ENCODE results near the gene SBNO2. TPM values are rescaled to one million over a fixed set of nuclear protein-coding genes. Genes with fewer than 3 reads are reported as not detected.

Gene SBNO2
- total RNA-seq, 2 donors from 2014 or later = 55.4 to 182 TPM

DNA sequence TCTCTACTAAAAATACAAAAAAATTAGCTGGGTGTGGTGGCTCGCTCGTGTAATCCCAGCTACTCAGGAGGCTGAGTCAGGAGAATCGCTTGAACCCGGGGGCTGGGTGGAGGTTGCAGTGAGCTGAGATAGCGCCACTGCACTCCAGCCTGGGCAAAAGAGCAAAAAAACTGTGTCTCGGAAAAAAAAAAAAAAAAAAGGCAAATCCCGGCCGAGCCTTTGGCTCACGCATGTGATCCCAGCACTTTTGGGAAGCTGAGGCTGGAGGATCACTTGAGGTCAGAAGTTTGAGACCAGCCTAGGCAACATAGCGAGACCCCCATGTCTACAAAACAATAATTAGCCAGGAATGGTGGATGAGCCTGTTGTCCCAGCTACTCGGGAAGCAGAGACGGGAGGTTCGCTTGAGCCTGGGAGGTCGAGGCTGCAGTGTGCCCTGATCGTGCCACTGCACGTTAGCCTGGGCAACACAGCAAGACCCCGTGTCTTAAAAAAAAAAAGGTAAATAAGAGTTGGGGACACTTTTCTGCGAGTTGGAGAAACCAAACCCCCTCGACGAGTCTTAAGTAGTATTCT is 70.8 kb downstream of the SBNO2 start:
- no peaks in the 10 kb centered on the region for H3K27me3 ChIP-seq (replicated peaks; ENCODE audit: insufficient read depth)
- DNase-seq (ENCODE audit: low spot score) = no peak
- ATAC-seq (ENCODE audit: insufficient number of reproducible peaks, low FRiP score, low read depth) = no peak
- H3K9me3 ChIP-seq = no peaks in the 10 kb centered on the region
- TF ChIP-seq, protein P1, sequence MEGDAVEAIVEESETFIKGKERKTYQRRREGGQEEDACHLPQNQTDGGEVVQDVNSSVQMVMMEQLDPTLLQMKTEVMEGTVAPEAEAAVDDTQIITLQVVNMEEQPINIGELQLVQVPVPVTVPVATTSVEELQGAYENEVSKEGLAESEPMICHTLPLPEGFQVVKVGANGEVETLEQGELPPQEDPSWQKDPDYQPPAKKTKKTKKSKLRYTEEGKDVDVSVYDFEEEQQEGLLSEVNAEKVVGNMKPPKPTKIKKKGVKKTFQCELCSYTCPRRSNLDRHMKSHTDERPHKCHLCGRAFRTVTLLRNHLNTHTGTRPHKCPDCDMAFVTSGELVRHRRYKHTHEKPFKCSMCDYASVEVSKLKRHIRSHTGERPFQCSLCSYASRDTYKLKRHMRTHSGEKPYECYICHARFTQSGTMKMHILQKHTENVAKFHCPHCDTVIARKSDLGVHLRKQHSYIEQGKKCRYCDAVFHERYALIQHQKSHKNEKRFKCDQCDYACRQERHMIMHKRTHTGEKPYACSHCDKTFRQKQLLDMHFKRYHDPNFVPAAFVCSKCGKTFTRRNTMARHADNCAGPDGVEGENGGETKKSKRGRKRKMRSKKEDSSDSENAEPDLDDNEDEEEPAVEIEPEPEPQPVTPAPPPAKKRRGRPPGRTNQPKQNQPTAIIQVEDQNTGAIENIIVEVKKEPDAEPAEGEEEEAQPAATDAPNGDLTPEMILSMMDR (IDR thresholded peaks at IDR 0.05) = no peak
- H3K27ac ChIP-seq = peak overlapping the region; percentile 99
- H3K36me3 ChIP-seq = peaks cover 21% of the 10 kb centered on the region
- H3K4me3 ChIP-seq = peak overlapping the region; percentile 97
- peaks cover 44 to 76% of the 10 kb centered on the region in 2 donors for H3K4me1 ChIP-seq (ENCODE audit: control insufficient read depth in 1 of 2, low read depth in 2 of 2)

GRCh38 chr19:1102407-1103131 is 71.5 kb downstream of the SBNO2 start:
- DNase-seq (ENCODE audit: low spot score) (peak; percentile 64), ATAC-seq (ENCODE audit: insufficient number of reproducible peaks, low FRiP score, low read depth) (peak; percentile 27)
- Histone ChIP-seq H3K9me3 (no peaks in the 10 kb centered on the region), H3K36me3 (peaks cover 17% of the 10 kb centered on the region), H3K4me3 (peak overlapping the region; percentile 97), H3K27ac (peak overlapping the region; percentile 99), H3K4me1 (ENCODE audit: control insufficient read depth in 1 of 2, low read depth in 2 of 2) (peaks cover 44 to 80% of the 10 kb centered on the region in 2 donors), H3K27me3 (replicated peaks; ENCODE audit: insufficient read depth) (no peaks in the 10 kb centered on the region)
- TF ChIP-seq, protein P1 (IDR thresholded peaks at IDR 0.05) = no peak

DNA sequence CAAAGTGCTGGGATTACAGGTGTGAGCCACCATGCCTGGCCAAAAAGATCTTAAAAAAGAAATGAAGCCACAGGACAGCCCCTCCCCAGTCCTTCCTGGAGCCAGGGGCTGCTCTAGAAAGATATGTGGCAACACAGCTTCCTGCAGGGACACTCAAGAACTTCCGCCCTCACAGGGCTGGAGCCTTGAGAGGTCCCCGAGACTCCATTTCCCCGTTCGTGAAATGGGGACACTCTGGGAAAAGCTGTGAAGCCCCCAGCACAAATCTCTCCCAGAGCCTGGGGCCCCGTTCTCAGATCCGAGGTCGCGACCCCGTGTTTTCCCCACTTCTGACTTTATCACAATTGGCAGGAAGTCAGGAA is 72.8 kb downstream of the SBNO2 start:
- TF ChIP-seq, protein P1 (IDR thresholded peaks at IDR 0.05) = no peak
- Histone ChIP-seq H3K27me3 (replicated peaks; ENCODE audit: insufficient read depth) (no peaks in the 10 kb centered on the region), H3K4me1 (ENCODE audit: control insufficient read depth in 1 of 2, low read depth in 2 of 2) (peaks cover 44 to 69% of the 10 kb centered on the region in 2 donors), H3K36me3 (peaks cover 5% of the 10 kb centered on the region), H3K27ac (peak overlapping the region; percentile 99), H3K4me3 (peak overlapping the region; percentile 97), H3K9me3 (no peaks in the 10 kb centered on the region)
- DNase-seq (ENCODE audit: low spot score) = no peak
- no peak for ATAC-seq (ENCODE audit: insufficient number of reproducible peaks, low FRiP score, low read depth)

GRCh38 chr19:1098177-1099051 is 75.7 kb downstream of the SBNO2 start:
- Histone ChIP-seq H3K9me3 (no peaks in the 10 kb centered on the region), H3K4me3 (no peak overlapping the region), H3K4me1 (ENCODE audit: control insufficient read depth in 1 of 2, low read depth in 2 of 2) (peaks cover 43 to 73% of the 10 kb centered on the region in 2 donors), H3K27ac (peak overlapping the region; percentile 51 to 99), H3K27me3 (replicated peaks; ENCODE audit: insufficient read depth) (no peaks in the 10 kb centered on the region), H3K36me3 (peaks cover under 1% of the 10 kb centered on the region)
- ATAC-seq (ENCODE audit: insufficient number of reproducible peaks, low FRiP score, low read depth) = no peak
- DNase-seq (ENCODE audit: low spot score) = no peak
- TF ChIP-seq, protein P1 (IDR thresholded peaks at IDR 0.05) = no peak

DNA sequence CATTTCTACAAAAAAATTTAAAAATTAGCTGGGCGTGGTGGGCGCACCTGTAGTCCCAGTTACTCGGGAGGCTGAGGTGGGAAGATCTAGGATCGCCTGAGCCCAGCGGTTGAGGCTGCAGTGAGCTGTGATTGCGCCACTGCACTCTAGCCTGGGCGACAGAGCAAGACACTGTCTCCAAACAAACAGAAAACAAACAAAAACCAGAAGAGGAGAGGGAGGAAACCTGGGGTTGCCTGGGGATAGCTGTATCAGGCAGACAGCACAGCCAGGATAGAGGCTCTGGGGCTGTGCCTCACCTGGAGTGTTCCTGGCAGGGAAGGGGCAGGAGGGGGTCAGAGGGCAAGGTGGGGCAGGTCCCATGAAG is 76.3 kb downstream of the SBNO2 start:
- peak overlapping the region; percentile 34 to 99 for H3K27ac ChIP-seq
- H3K36me3 ChIP-seq = peaks cover 5% of the 10 kb centered on the region
- no peaks in the 10 kb centered on the region for H3K27me3 ChIP-seq (replicated peaks; ENCODE audit: insufficient read depth)
- no peak for ATAC-seq (ENCODE audit: insufficient number of reproducible peaks, low FRiP score, low read depth)
- peaks cover 37 to 71% of the 10 kb centered on the region in 2 donors for H3K4me1 ChIP-seq (ENCODE audit: control insufficient read depth in 1 of 2, low read depth in 2 of 2)
- TF ChIP-seq, protein P1 (IDR thresholded peaks at IDR 0.05) = no peak
- H3K4me3 ChIP-seq = no peak overlapping the region
- no peaks in the 10 kb centered on the region for H3K9me3 ChIP-seq
- DNase-seq (ENCODE audit: low spot score) = no peak
